Measurements from ENCODE around the gene TMEM139. TPM values are rescaled to one million over a fixed set of nuclear protein-coding genes. Genes with fewer than 3 reads are reported as not detected.

Gene TMEM139
- total RNA-seq, 1 experiment from 2014 or later: 0.85 TPM

- no peak overlapping the region for H3K14ac ChIP-seq (ENCODE audit: insufficient read depth, low read length)
- WGBS (ENCODE audit: extremely low coverage, insufficient read length, low lambda C conversion rate): no CpG with 5 or more reads among the region's 3 CpGs
- Mint-ChIP-seq H3K27ac (no peak overlapping the region), H3K4me1 (no peaks in the 10 kb centered on the region), H3K27me3 (ENCODE audit: low read depth) (peaks cover 18% of the 10 kb centered on the region; the same call in 1 of the 2 replicates), H3K4me3 (no peak overlapping the region), H3K9me3 (no peaks in the 10 kb centered on the region; a peak in 1 of 5 replicates), H3K36me3 (ENCODE audit: insufficient read depth in 1 of 3, low read depth in 3 of 3) (no peaks in the 10 kb centered on the region)
- no peak overlapping the region for H3K4me2 ChIP-seq (ENCODE audit: insufficient read depth, insufficient read length, low read length)
- TF ChIP-seq CTCF (conservative IDR thresholded peaks at IDR 0.05): no peak
- no peak overlapping the region for H2AK5ac ChIP-seq (ENCODE audit: insufficient read length, low read length)
- H2BK5ac ChIP-seq (ENCODE audit: insufficient read length, low read length): no peak overlapping the region
- no peaks in the 10 kb centered on the region for H3K79me2 ChIP-seq (ENCODE audit: insufficient read depth, low read length)
- no peaks in the 10 kb centered on the region for H3K27me3 ChIP-seq (ENCODE audit: insufficient read depth, low read length)
- no peak overlapping the region for H2BK12ac ChIP-seq (ENCODE audit: insufficient read length, low read depth, low read length)
- H2BK15ac ChIP-seq (ENCODE audit: low read depth, low read length): no peak overlapping the region
- no peak overlapping the region for H2BK120ac ChIP-seq (ENCODE audit: low read depth, low read length, poor library complexity, severe bottlenecking)
- no peak overlapping the region for H3T11ph ChIP-seq (ENCODE audit: low read length)
- no peak overlapping the region for H3K18ac ChIP-seq (ENCODE audit: insufficient read length, low read depth, low read length)
- no peak overlapping the region for H2BK20ac ChIP-seq (ENCODE audit: low read depth, low read length, poor library complexity, severe bottlenecking)
- H3K4me1 ChIP-seq (ENCODE audit: insufficient read depth, low read length): no peaks in the 10 kb centered on the region
- no peak overlapping the region for H2AFZ ChIP-seq (ENCODE audit: low read length)
- H3K79me1 ChIP-seq (ENCODE audit: insufficient read depth, low read depth, low read length, poor library complexity, severe bottlenecking): no peaks in the 10 kb centered on the region
- H3K56ac ChIP-seq (ENCODE audit: insufficient read length, low read depth, low read length): no peak overlapping the region
- no peak overlapping the region for H4K5ac ChIP-seq (ENCODE audit: insufficient read length, low read depth, low read length)
- no peaks in the 10 kb centered on the region for H4K20me1 ChIP-seq (ENCODE audit: control insufficient read depth, insufficient read depth, insufficient read length)
- no peak overlapping the region for H4K91ac ChIP-seq (ENCODE audit: insufficient read length, low read depth, low read length)
- no peak overlapping the region for H3K27ac ChIP-seq (ENCODE audit: insufficient read length, low read depth, low read length)
- H3K23ac ChIP-seq (ENCODE audit: insufficient read length, low read depth, low read length): no peak overlapping the region
- no peaks in the 10 kb centered on the region for H3K23me2 ChIP-seq (ENCODE audit: insufficient read length, low read depth, low read length, poor library complexity, severe bottlenecking)
- no peak overlapping the region for H3K9ac ChIP-seq (ENCODE audit: extremely low read depth, insufficient read length, low read length)
- no peak overlapping the region for H3K4ac ChIP-seq (ENCODE audit: low read depth, low read length)
- H3K9me3 ChIP-seq (ENCODE audit: control insufficient read depth, low read depth, low read length): no peaks in the 10 kb centered on the region
- DNase-seq: no peak
- H4K8ac ChIP-seq (replicated peaks; ENCODE audit: insufficient read length, low read depth, low read length): no peak overlapping the region
These were observed 52.5 kb downstream of the TMEM139 start for GRCh38 chr7:143337216-143337615.

Other genes starting within 250 kb of the TMEM139 start
- not detected in 2 replicates for gene OR6V1, start 232.6 kb upstream of the TMEM139 start, total RNA-seq (2021)
- gene PIP, start 152.9 kb upstream of the TMEM139 start, total RNA-seq (2021): not detected in 2 replicates
- not detected in 2 replicates for gene TAS2R39, start 101.5 kb upstream of the TMEM139 start, total RNA-seq (2021)
- gene TAS2R40, start 62.9 kb upstream of the TMEM139 start, total RNA-seq (2021): not detected in 2 replicates
- gene GSTK1, start 21.5 kb upstream of the TMEM139 start, total RNA-seq (2021): 36.1 and 37.3 TPM in 2 replicates
- 65.3 and 67.4 TPM in 2 replicates for gene CASP2, start 3.4 kb downstream of the TMEM139 start, total RNA-seq (2021)
- 0.11 and 0.13 TPM in 2 replicates for gene CLCN1, start 31.2 kb downstream of the TMEM139 start, total RNA-seq (2021)
- 17.3 and 18.5 TPM in 2 replicates for gene FAM131B, start 77.8 kb downstream of the TMEM139 start, total RNA-seq (2021)
- 236 and 237 TPM in 2 replicates for gene ZYX, start 96.4 kb downstream of the TMEM139 start, total RNA-seq (2021)
- 109 and 119 TPM in 2 replicates for gene EPHA1, start 123.9 kb downstream of the TMEM139 start, total RNA-seq (2021)
- gene TAS2R60, start 158.5 kb downstream of the TMEM139 start, total RNA-seq (2021): not detected in 2 replicates
- not detected in 2 replicates for gene TAS2R41, start 192.9 kb downstream of the TMEM139 start, total RNA-seq (2021)